Neural cell (in vitro differentiated cells): ENCODE data around the gene JAG2. TPM values are rescaled to one million over a fixed set of nuclear protein-coding genes. Genes with fewer than 3 reads are reported as not detected.

ENCODE experiments used
- H2AFZ ChIP-seq: fragments of 200-600, 300-800 bp; sonication (generic), shearing (Covaris generic); 2 replicates; pipeline ENCODE4 v1.6.0; 2014; ENCODE audit warnings: low read depth, mild to moderate bottlenecking, antibody characterized with exemption, low read length, moderate library complexity
- H3F3A ChIP-seq: fragments of 200-600 bp; shearing (Covaris generic); 2 replicates; pipeline ENCODE4 v1.6.1; 2016; ENCODE audit warnings: mild to moderate bottlenecking, moderate library complexity, mixed read lengths, antibody characterized with exemption, low read length; ENCODE audit not compliant: insufficient read depth, poor library complexity, severe bottlenecking
- H3K27ac ChIP-seq: fragments of 200-600, 300-800 bp; sonication (generic), shearing (Covaris generic); 2 replicates; pipeline ENCODE4 v1.5.1; 2014; ENCODE audit warnings: mild to moderate bottlenecking, low read length, moderate library complexity
- H3K27me3 ChIP-seq: fragments of 300-800, 200-600 bp; sonication (generic), shearing (Covaris generic); 2 replicates; pipeline ENCODE4 v1.6.0; 2014; ENCODE audit warnings: mild to moderate bottlenecking, low read depth, low read length, moderate library complexity; ENCODE audit not compliant: insufficient read depth
- H3K36me3 ChIP-seq: fragments of 300-800, 200-600 bp; sonication (generic), shearing (Covaris generic); 2 replicates; pipeline ENCODE4 v1.5.1; 2014; ENCODE audit warnings: mild to moderate bottlenecking, antibody characterized with exemption, low read length, moderate library complexity; ENCODE audit not compliant: insufficient read depth
- H3K4me2 ChIP-seq: fragments of 300-800, 200-600 bp; sonication (generic), shearing (Covaris generic); 2 replicates; pipeline ENCODE4 v1.6.0; 2014; ENCODE audit warnings: mild to moderate bottlenecking, low read length
- H3K4me3 ChIP-seq: fragments of 300-800, 200-600 bp; sonication (generic), shearing (Covaris generic); 2 replicates; pipeline ENCODE4 v1.5.1; 2014; ENCODE audit warnings: mild to moderate bottlenecking, low read length, moderate library complexity
- H3K79me2 ChIP-seq: fragments of 200-600 bp; shearing (Covaris generic); replicated peaks from 2 replicates; pipeline ENCODE4 v1.6.0; 2014; ENCODE audit warnings: mild to moderate bottlenecking, low read length, moderate library complexity; ENCODE audit not compliant: insufficient read depth
- H3K9ac ChIP-seq: fragments of 300-800, 200-600 bp; sonication (generic), shearing (Covaris generic); 2 replicates; pipeline ENCODE4 v1.6.1; 2016; ENCODE audit warnings: mild to moderate bottlenecking, low read length, mixed read lengths
- H3K9me2 ChIP-seq: fragments of 200-600 bp; shearing (Covaris generic); 2 replicates; pipeline ENCODE4 v1.6.1; 2016; ENCODE audit warnings: mild to moderate bottlenecking, low read length, mixed read lengths; ENCODE audit not compliant: insufficient read depth
- H3K9me3 ChIP-seq: fragments of 200-600, 300-800 bp; sonication (generic), shearing (Covaris generic); 2 replicates; pipeline ENCODE4 v1.6.1; 2016; ENCODE audit warnings: mild to moderate bottlenecking, mixed run types, low read length, moderate library complexity, mixed read lengths
- H4K20me1 ChIP-seq: fragments of 200-600 bp; shearing (Covaris generic); 2 replicates; pipeline ENCODE4 v1.6.1; 2016; ENCODE audit warnings: mild to moderate bottlenecking, mixed run types; ENCODE audit not compliant: insufficient read depth
- CTCF ChIP-seq: fragments of 450-650 bp; IDR thresholded peaks from 2 replicates; pipeline ENCODE4 v1.5.1; 2014; ENCODE audit warnings: antibody characterized with exemption, mild to moderate bottlenecking, moderate library complexity; ENCODE audit not compliant: poor library complexity, severe bottlenecking
- EP300 ChIP-seq: fragments of 450-650 bp; conservative IDR thresholded peaks from 2 replicates; pipeline ENCODE4 v1.6.1; 2014; ENCODE audit warnings: antibody characterized with exemption, mild to moderate bottlenecking, moderate library complexity; ENCODE audit not compliant: poor library complexity, severe bottlenecking
- EZH2 ChIP-seq: fragments of 200-600, 300-800 bp; shearing (Covaris generic), sonication (generic); IDR thresholded peaks from 2 replicates; pipeline ENCODE4 v1.6.1; 2014; ENCODE audit warnings: antibody characterized with exemption, low read length, borderline replicate concordance, mild to moderate bottlenecking; ENCODE audit not compliant: insufficient read depth, poor library complexity, severe bottlenecking
- MXI1 ChIP-seq: fragments of 450-650 bp; conservative IDR thresholded peaks from 2 replicates; pipeline ENCODE4 v1.6.1; 2014; ENCODE audit warnings: antibody characterized with exemption, mild to moderate bottlenecking; ENCODE audit not compliant: poor library complexity, severe bottlenecking
- POLR2AphosphoS5 ChIP-seq: IDR thresholded peaks from 2 replicates; pipeline ENCODE4 v1.6.1; 2012
- RAD21 ChIP-seq: fragments of 450-650 bp; conservative IDR thresholded peaks from 2 replicates; pipeline ENCODE4 v1.6.1; 2014; ENCODE audit warnings: antibody characterized with exemption, mild to moderate bottlenecking, moderate library complexity
- REST ChIP-seq: IDR thresholded peaks from 2 replicates; pipeline ENCODE4 v1.6.1; 2012; ENCODE audit warnings: borderline replicate concordance
- SMC3 ChIP-seq: fragments of 450-650 bp; conservative IDR thresholded peaks from 2 replicates; pipeline ENCODE4 v1.6.1; 2014; ENCODE audit warnings: antibody characterized with exemption, mild to moderate bottlenecking, moderate library complexity; ENCODE audit not compliant: poor library complexity
- TAF1 ChIP-seq: IDR thresholded peaks from 2 replicates; pipeline ENCODE4 v1.6.1; 2012; ENCODE audit warnings: low read depth
- polyA plus RNA-seq: library from polyadenylated mRNA; depleted of rRNA; stranded (reverse); fragments of >200 nt; gene quantifications from 2 replicates; pipeline ENCODE4 v1.2.3, GENCODE V29; 2014

JAG2 gene
- polyA plus RNA-seq, 1 donor from 2014 or later, result 20.3 TPM

GRCh38 chr14:105099778-105100177, 68.8 kb downstream of the JAG2 start:
- no peak overlapping the region for H3K9ac ChIP-seq
- H4K20me1 ChIP-seq, result no peaks in the 10 kb centered on the region
- H3K4me3 ChIP-seq, result no peak overlapping the region
- no peaks in the 10 kb centered on the region for H3K9me2 ChIP-seq
- H3K79me2 ChIP-seq, result no peaks in the 10 kb centered on the region
- no peak overlapping the region for H3K4me2 ChIP-seq
- no peak for TF ChIP-seq REST
- no peak for TF ChIP-seq RAD21
- TF ChIP-seq TAF1, result no peak
- TF ChIP-seq EP300, result no peak
- TF ChIP-seq MXI1, result no peak
- TF ChIP-seq EZH2, result no peak
- TF ChIP-seq CTCF, result no peak
- TF ChIP-seq POLR2AphosphoS5, result no peak
- TF ChIP-seq SMC3, result no peak
- no peaks in the 10 kb centered on the region for H3F3A ChIP-seq
- H3K36me3 ChIP-seq, result no peaks in the 10 kb centered on the region
- H3K9me3 ChIP-seq, result peaks cover 7% of the 10 kb centered on the region
- H2AFZ ChIP-seq, result no peak overlapping the region
- no peaks in the 10 kb centered on the region for H3K27me3 ChIP-seq
- no peak overlapping the region for H3K27ac ChIP-seq

- Histone ChIP-seq H3K36me3 (no peaks in the 10 kb centered on the region), H3K4me2 (no peak overlapping the region)
Observed at GRCh38 chr14:105098316-105098715, 70.3 kb downstream of the JAG2 start.

More at GRCh38 chr14:105098316-105098715, 70.3 kb downstream of the JAG2 start:
- Histone ChIP-seq H3K27ac (no peak overlapping the region), H3K79me2 (no peaks in the 10 kb centered on the region), H3K9me2 (no peaks in the 10 kb centered on the region), H2AFZ (no peak overlapping the region), H4K20me1 (no peaks in the 10 kb centered on the region), H3K9ac (no peak overlapping the region), H3K27me3 (peaks cover 13% of the 10 kb centered on the region), H3K9me3 (peaks cover 7% of the 10 kb centered on the region), H3K4me3 (no peak overlapping the region), H3F3A (no peaks in the 10 kb centered on the region)
- TF ChIP-seq TAF1 (no peak), REST (no peak), EP300 (no peak), SMC3 (no peak), EZH2 (no peak), CTCF (no peak), RAD21 (no peak), POLR2AphosphoS5 (no peak), MXI1 (no peak)
